HAP-1 (cell line): ENCODE data around the gene CERS6.
"Not testable (repeated sequence)": the region's sequence is repeated elsewhere in the genome, so short reads cannot be mapped to it uniquely, and the experiment has no call there.

Experiments used
- DNase-seq, 2 experiments: peaks; one replicate each; pipeline ENCODE4 v3.0.0-alpha.2; 2016 to 2020; ENCODE audit warnings: low spot score in 2 of 2
- H3K27me3 ChIP-seq: fragments of 250-450 bp; sonication (Bioruptor Pico); 2 replicates; pipeline ENCODE4 v1.5.1; 2020; ENCODE audit warnings: low read depth, mild to moderate bottlenecking, moderate library complexity
- H3K36me3 ChIP-seq: fragments of 250-450 bp; sonication (Bioruptor Pico); replicated peaks from 2 replicates; pipeline ENCODE4 v1.5.1; 2020; ENCODE audit warnings: mild to moderate bottlenecking
- H3K4me1 ChIP-seq: fragments of 250-450 bp; sonication (Bioruptor Pico); 2 replicates; pipeline ENCODE4 v1.5.1; 2020; ENCODE audit warnings: mild to moderate bottlenecking
- H3K4me3 ChIP-seq: fragments of 250-450 bp; sonication (Bioruptor Pico); 2 replicates; pipeline ENCODE4 v1.5.1; 2020; ENCODE audit warnings: mild to moderate bottlenecking, moderate library complexity
- H3K9me3 ChIP-seq: fragments of 250-450 bp; sonication (Bioruptor Pico); 2 replicates; pipeline ENCODE4 v1.5.1; 2020; ENCODE audit warnings: mild to moderate bottlenecking, moderate library complexity
- in situ Hi-C: fragments of 300-500 bp; cut with MboI; formaldehyde crosslinking; loops from 3 replicates; pipeline ENCODE4 v1.14.3; 2020; ENCODE audit warnings: low sequenced_read_pairs, inconsistent platforms, mixed read lengths

Gene CERS6

DNA sequence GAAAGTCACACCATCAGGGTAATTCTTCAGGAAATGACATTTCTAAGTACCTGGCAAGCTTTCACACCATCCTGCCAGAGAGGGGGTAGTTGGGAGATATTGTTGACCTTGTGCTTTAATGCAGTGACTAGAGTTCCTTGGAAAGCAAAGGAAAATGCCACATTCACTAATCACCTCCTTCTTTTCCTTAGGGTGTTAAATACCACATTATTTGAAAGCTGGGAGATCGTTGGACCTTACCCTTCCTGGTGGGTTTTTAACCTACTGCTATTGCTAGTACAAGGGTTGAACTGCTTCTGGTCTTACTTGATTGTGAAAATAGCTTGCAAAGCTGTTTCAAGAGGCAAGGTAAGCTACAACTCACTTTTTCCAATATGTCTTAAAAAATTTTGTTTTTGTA lies 309.3 kb downstream of the CERS6 start:
- no peak overlapping the region for H3K4me3 ChIP-seq
- no peaks in the 10 kb centered on the region for H3K27me3 ChIP-seq
- H3K4me1 ChIP-seq, result peaks cover 7% of the 10 kb centered on the region
- in situ Hi-C loops, result no loop called here
- no peak for DNase-seq
- H3K9me3 ChIP-seq, result no peaks in the 10 kb centered on the region; the same call in 1 of the 2 replicates
- no peaks in the 10 kb centered on the region for H3K36me3 ChIP-seq

DNA sequence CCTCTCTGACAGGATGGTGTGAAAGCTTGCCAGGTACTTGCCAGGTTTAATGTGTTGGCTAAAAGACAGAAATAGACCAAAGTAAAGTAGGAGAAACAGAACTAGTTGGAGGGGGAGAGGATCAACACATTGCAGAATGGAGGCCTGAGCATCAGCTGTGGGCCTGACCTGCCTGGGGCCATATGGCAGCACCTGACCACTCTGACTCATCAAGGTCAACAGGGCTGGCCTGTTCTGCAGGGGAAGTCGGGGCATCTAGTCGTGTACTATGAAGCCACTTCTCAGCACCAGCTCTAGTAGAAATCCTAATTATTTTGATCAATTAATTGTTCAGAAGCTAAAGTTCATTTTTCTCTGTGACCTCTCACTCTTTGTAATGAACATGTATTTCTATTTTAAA lies 310.5 kb downstream of the CERS6 start:
- H3K9me3 ChIP-seq, result no peaks in the 10 kb centered on the region; the same call in 1 of the 2 replicates
- H3K4me1 ChIP-seq, result peaks cover 7% of the 10 kb centered on the region
- no peak overlapping the region for H3K4me3 ChIP-seq
- no peaks in the 10 kb centered on the region for H3K36me3 ChIP-seq
- in situ Hi-C loops, result no loop called here
- no peaks in the 10 kb centered on the region for H3K27me3 ChIP-seq
- DNase-seq, result no peak

- no peaks in the 10 kb centered on the region for H3K27me3 ChIP-seq
- DNase-seq, result no peak
- H3K4me1 ChIP-seq, result peaks cover 7% of the 10 kb centered on the region
- H3K4me3 ChIP-seq, result no peak overlapping the region
- H3K36me3 ChIP-seq, result no peaks in the 10 kb centered on the region
- in situ Hi-C loops, result no loop called here
- no peaks in the 10 kb centered on the region; the same call in 1 of the 2 replicates for H3K9me3 ChIP-seq
These were observed 311.2 kb downstream of the CERS6 start for GRCh38 chr2:168767258-168767657.

GRCh38 chr2:168768357-168768756 lies 312.3 kb downstream of the CERS6 start:
- H3K27me3 ChIP-seq, H3K36me3 ChIP-seq, DNase-seq, in situ Hi-C loops, H3K4me1 ChIP-seq, H3K4me3 ChIP-seq, H3K9me3 ChIP-seq: not testable (repeated sequence)

GRCh38 chr2:168770796-168771195 lies 314.7 kb downstream of the CERS6 start:
- no peak overlapping the region for H3K4me3 ChIP-seq
- H3K36me3 ChIP-seq, result no peaks in the 10 kb centered on the region
- no peak for DNase-seq
- in situ Hi-C loops, result loop anchor here (10.0 kb wide), 1 partner anchor 154 kb away; no protein-coding TSS in a partner anchor
- no peaks in the 10 kb centered on the region for H3K9me3 ChIP-seq
- no peaks in the 10 kb centered on the region for H3K27me3 ChIP-seq
- peaks cover 7% of the 10 kb centered on the region for H3K4me1 ChIP-seq

- Histone ChIP-seq H3K9me3 (no peaks in the 10 kb centered on the region), H3K27me3 (no peaks in the 10 kb centered on the region), H3K4me3 (no peak overlapping the region), H3K4me1 (no peaks in the 10 kb centered on the region), H3K36me3 (no peaks in the 10 kb centered on the region)
- in situ Hi-C loops, result loop anchor here (10.0 kb wide), 1 partner anchor 152 kb away; no protein-coding TSS in a partner anchor
- no peak for DNase-seq
These were observed 316.6 kb downstream of the CERS6 start for GRCh38 chr2:168772704-168773103.

DNA sequence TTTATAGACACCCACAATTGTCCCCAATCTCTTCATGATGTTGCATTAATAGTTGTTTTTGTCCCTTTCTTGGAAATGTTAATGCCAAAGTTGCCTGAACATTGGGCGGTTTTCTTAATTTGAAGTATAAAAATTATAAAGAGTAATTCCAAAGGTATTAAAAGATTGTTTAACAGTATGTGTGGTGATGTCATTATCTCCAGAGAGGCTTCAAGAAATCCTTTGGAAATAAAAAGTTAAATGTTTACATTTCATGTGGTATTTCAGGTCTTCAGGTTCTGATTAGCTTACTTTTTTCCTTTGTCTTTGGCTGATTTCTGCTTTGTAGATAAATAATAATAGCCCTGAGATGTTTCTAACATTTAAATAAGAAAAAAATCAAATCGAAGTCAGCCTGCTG lies 317.1 kb downstream of the CERS6 start:
- no peaks in the 10 kb centered on the region for H3K9me3 ChIP-seq
- no peak overlapping the region for H3K4me3 ChIP-seq
- H3K4me1 ChIP-seq, result no peaks in the 10 kb centered on the region
- no peaks in the 10 kb centered on the region for H3K36me3 ChIP-seq
- no peaks in the 10 kb centered on the region for H3K27me3 ChIP-seq
- in situ Hi-C loops, result loop anchor here (10.0 kb wide), 1 partner anchor 152 kb away; no protein-coding TSS in a partner anchor
- no peak for DNase-seq

- Histone ChIP-seq H3K9me3 (no peaks in the 10 kb centered on the region), H3K4me1 (no peaks in the 10 kb centered on the region), H3K36me3 (no peaks in the 10 kb centered on the region), H3K27me3 (no peaks in the 10 kb centered on the region), H3K4me3 (no peak overlapping the region)
- in situ Hi-C loops, result loop anchor here (10.0 kb wide), 1 partner anchor 151 kb away; no protein-coding TSS in a partner anchor
- DNase-seq, result peak; percentile 37 to 78
These were observed 317.8 kb downstream of the CERS6 start for GRCh38 chr2:168773719-168774521.

DNA sequence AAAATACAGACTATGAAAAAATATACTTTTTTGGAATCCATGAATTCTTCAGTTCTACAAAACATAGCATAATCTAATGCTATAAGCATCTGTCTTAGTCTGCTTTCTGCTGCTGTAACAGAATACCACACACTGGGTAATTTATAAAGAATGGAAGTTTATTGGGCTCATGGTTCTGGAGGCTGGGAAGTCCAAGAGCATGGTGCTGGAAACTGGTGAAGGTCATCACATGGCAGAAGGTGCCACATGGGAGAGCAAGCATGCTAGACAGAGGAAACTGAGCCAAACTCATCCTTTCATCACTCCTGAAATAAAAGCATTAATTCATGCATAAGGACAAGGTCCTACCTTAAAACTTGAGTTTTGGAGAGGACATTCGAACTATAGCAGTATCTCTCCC lies 319.8 kb downstream of the CERS6 start:
- in situ Hi-C loops, result loop anchor here (10.0 kb wide), 1 partner anchor 149 kb away; no protein-coding TSS in a partner anchor
- no peaks in the 10 kb centered on the region for H3K4me1 ChIP-seq
- H3K4me3 ChIP-seq, result no peak overlapping the region
- DNase-seq, result no peak
- no peaks in the 10 kb centered on the region for H3K9me3 ChIP-seq
- no peaks in the 10 kb centered on the region for H3K27me3 ChIP-seq
- no peaks in the 10 kb centered on the region for H3K36me3 ChIP-seq

GRCh38 chr2:168780669-168781071 lies 324.6 kb downstream of the CERS6 start:
- Histone ChIP-seq H3K36me3 (no peaks in the 10 kb centered on the region), H3K9me3 (no peaks in the 10 kb centered on the region), H3K4me3 (no peak overlapping the region), H3K27me3 (no peaks in the 10 kb centered on the region), H3K4me1 (peaks cover 9% of the 10 kb centered on the region)
- no peak for DNase-seq
- in situ Hi-C loops, result no loop called here

DNA sequence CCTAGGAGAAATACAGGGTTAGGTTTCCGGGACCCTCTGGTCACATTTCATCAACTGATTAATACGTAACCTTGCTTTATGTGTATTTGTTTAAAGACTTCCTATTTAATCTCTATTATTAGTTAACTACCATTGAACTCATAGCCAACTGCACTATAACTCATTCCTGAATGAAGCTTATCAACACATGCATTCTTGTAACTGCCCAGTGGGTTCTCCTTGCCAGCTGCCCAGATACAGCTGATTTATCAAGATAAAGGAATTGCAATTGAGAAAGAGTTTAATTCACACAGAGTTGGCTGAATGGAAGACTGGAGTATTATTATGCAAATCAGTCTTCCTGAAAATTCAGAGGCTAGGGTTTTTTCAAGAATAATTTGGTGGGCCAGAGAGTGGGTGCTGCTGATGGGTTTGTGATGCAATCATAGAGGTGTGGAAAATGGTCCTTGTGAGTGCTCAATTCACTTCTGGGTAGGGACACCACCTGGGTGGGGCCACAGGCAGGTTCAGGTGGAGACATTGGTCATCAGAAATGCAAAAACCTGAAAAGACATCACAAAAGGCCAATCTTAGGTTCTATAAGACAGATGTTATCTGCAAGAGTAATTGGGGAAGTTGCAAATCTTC lies 325.2 kb downstream of the CERS6 start:
- H3K36me3 ChIP-seq, result no peaks in the 10 kb centered on the region
- in situ Hi-C loops, result no loop called here
- H3K4me3 ChIP-seq, result no peak overlapping the region
- H3K27me3 ChIP-seq, result no peaks in the 10 kb centered on the region
- DNase-seq, result peak in 1 of 2 experiments; percentile 47
- H3K4me1 ChIP-seq, result peaks cover 9% of the 10 kb centered on the region
- H3K9me3 ChIP-seq, result no peaks in the 10 kb centered on the region

GRCh38 chr2:168782271-168782670 lies 326.2 kb downstream of the CERS6 start:
- DNase-seq, result no peak
- no peaks in the 10 kb centered on the region for H3K27me3 ChIP-seq
- no peaks in the 10 kb centered on the region for H3K9me3 ChIP-seq
- H3K4me1 ChIP-seq, result peaks cover 9% of the 10 kb centered on the region
- H3K4me3 ChIP-seq, result no peak overlapping the region
- H3K36me3 ChIP-seq, result no peaks in the 10 kb centered on the region
- in situ Hi-C loops, result no loop called here

DNA sequence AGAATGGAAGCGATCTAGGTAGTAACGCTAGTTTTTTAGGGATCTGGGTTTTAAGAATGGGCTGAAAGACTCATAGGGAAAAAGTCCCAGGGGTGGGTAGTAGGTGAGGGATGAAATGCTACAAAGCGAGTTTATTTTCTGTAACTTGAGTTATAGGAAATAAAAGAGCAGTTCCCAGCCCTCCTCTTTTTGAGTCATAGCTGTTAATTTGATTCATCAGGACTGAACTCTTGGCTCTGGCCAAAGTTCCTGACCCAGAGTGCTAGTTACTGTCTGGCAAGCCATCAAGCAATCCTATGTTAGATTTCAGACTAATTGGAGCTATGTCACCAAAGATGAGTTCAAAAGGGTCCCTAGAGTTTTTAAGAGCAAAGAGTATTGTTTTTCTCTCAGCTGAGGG lies 328.9 kb downstream of the CERS6 start:
- Histone ChIP-seq H3K4me3 (no peak overlapping the region), H3K4me1 (peaks cover 9% of the 10 kb centered on the region), H3K9me3 (no peaks in the 10 kb centered on the region), H3K27me3 (no peaks in the 10 kb centered on the region), H3K36me3 (no peaks in the 10 kb centered on the region)
- DNase-seq, result no peak
- in situ Hi-C loops, result no loop called here

- no peaks in the 10 kb centered on the region for H3K27me3 ChIP-seq
- no peak overlapping the region for H3K4me3 ChIP-seq
- no peaks in the 10 kb centered on the region for H3K4me1 ChIP-seq
- H3K9me3 ChIP-seq, result no peaks in the 10 kb centered on the region
- in situ Hi-C loops, result no loop called here
- no peak for DNase-seq
- H3K36me3 ChIP-seq, result no peaks in the 10 kb centered on the region
These were observed 331.2 kb downstream of the CERS6 start for GRCh38 chr2:168787098-168787781.
